SW480 (cell line): Measurements from ENCODE around the gene MAN1B1.
"Not testable (repeated sequence)": the region's sequence is repeated elsewhere in the genome, so short reads cannot be mapped to it uniquely, and the experiment has no call there.

Experiments used
- DNase-seq: peaks from one replicate; pipeline ENCODE4 v3.0.0-alpha.2; 2016; ENCODE audit warnings: low spot score

The MAN1B1 gene

GRCh38 chr9:137052998-137053943 is 33.5 kb upstream of the MAN1B1 start:
- no peak for DNase-seq

- DNase-seq = peak; percentile 70
Measured at GRCh38 chr9:137053944-137054931, 32.5 kb upstream of the MAN1B1 start, which contains the start of gene ENTPD2. TSS of gene ENTPD2 (minus strand) at chr9:137054061. CDS start at chr9:137053997, 64 bp downstream.

GRCh38 chr9:137054932-137055384 is 31.8 kb upstream of the MAN1B1 start:
- no peak for DNase-seq

GRCh38 chr9:137055385-137056364 is 31.1 kb upstream of the MAN1B1 start:
- DNase-seq = no peak

GRCh38 chr9:137056739-137057415 is 29.9 kb upstream of the MAN1B1 start:
- no peak for DNase-seq

- DNase-seq = no peak
Measured at GRCh38 chr9:137057545-137057944, 29.2 kb upstream of the MAN1B1 start.

GRCh38 chr9:137058521-137059234 is 28.1 kb upstream of the MAN1B1 start:
- no peak for DNase-seq

GRCh38 chr9:137062384-137062783 is 24.4 kb upstream of the MAN1B1 start:
- DNase-seq = no peak

GRCh38 chr9:137062798-137063197 is 24.0 kb upstream of the MAN1B1 start:
- DNase-seq = not testable (repeated sequence)

- no peak for DNase-seq
Measured at GRCh38 chr9:137063311-137064026, 23.3 kb upstream of the MAN1B1 start.

- DNase-seq = no peak
Measured at GRCh38 chr9:137064027-137064879, 22.5 kb upstream of the MAN1B1 start.

GRCh38 chr9:137064880-137065164 is 22.0 kb upstream of the MAN1B1 start:
- no peak for DNase-seq

GRCh38 chr9:137065336-137065967 is 21.3 kb upstream of the MAN1B1 start:
- no peak for DNase-seq

GRCh38 chr9:137066096-137066861 is 20.5 kb upstream of the MAN1B1 start:
- DNase-seq = no peak

- peak; percentile 83 for DNase-seq
Measured at GRCh38 chr9:137067860-137068538, 18.8 kb upstream of the MAN1B1 start.
